D341Med (cell line): Measurements from ENCODE around the gene FHIT.
"Not testable (repeated sequence)": the region's sequence is repeated elsewhere in the genome, so short reads cannot be mapped to it uniquely, and the experiment has no call there.

Source experiments
- DNase-seq: peaks from one replicate; pipeline ENCODE4 v3.0.0; 2012; ENCODE audit warnings: low spot score

Gene FHIT

DNA sequence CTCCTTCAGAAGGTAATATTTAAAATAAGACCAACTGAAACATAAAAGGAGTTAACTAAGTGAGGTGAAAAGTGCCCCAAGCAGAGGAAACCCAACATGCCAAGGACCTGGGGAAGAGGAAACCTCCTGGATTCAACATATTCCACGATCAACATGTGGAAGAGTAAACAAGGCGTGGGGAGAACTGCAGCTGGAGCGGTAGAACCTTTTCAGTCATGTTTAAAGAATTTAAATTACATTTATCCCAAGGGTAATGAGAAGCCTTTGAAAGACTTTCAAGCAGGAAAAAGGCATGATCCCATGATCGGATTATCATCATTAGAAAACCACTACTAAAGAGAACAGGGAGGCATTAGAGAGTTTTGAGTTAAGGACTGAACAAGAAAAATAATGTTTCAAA lies 330.7 kb downstream of the FHIT start:
- DNase-seq: peak; percentile 24

DNA sequence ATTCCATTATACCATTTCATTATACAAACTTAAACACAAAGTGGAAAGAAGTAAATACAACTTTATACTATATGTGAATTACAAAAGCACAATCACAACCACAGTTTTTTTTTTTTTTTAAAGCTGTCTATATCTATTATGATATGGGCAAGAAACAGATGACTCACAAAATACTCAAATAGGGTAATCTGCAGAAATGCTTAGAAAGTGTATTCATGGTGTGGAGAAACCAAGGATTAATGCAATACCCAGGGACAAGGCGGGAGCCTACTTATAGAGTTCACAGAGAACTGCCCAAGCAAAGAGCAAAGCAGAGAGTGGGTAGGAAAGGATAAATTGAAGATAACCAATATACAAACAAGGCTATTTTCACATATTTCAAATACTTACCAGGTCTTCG lies 332.0 kb downstream of the FHIT start:
- DNase-seq: no peak

DNA sequence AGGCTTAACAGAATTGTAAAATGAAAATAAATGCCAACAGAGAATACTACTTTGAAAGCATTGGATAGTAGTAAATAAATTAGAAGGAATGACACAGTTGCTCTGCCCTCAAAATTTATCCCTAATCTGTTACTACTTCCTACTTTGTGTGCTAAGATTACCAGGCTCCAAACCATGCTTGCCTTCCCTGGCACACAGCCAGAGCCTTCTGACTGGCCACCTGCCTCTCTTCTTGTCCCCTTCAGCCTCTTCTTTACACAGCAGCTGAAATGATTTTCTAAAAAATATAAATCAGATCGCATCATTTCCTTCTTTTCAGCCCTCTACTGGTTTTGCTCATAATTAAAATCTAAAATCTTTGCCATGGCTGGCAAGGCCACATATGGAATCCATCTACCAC lies 334.1 kb downstream of the FHIT start:
- DNase-seq: peak; percentile 40

DNA sequence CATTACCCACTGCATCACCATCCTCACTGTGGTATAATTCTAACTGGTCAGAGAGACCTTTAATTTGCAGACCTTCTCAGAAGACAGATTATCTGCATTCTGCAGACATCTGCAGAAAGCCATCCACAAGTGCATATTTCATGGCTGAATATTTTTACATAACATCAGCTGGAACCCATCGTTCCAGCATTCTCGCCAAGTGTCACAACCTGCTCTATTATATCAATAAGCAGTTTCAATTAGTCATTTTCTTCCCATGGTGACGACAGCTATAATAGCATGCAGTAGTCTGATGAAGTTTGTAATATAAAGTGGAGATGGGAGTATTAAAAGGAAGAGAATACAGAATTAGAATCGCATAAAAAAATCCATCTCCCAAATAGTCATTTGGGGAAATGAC lies 334.7 kb downstream of the FHIT start:
- DNase-seq: no peak

DNA sequence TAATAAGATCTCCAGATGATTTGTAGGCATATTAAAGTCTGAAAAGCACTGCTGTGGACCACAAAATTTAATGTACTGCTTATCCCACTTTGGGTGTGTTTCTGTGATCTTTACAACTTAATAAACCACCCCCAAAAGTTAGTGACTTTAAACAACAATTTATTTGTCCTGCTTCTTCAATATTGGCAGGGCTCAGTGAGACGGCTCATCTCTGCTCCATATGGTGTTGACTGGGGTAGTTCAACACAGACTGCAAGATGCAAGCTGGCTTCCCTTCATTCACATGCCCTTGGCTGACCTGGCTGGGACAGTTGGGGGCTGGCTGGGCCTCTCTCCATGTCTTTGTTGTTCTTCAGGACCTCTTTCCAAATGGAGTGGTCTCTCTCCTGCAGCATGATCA lies 337.8 kb downstream of the FHIT start:
- no peak for DNase-seq

DNA sequence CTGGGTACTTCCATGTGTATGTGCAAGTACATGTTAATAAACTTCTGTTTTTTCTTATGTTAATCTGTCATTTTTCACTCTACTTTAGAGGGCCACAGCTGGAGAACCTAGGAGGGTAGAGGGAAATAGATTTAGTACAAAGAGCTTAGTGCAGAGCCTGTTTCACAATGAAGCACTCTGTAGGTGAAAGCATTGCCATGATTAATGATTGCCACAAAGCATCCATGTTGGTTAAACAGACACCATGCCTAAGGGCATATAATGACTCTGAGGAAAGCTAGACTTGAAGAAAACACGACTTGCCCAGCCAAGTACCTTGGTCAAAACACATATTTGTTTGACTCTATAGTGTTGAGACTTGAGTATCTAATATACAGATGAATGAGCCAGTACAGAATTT lies 338.4 kb downstream of the FHIT start:
- no peak for DNase-seq

DNA sequence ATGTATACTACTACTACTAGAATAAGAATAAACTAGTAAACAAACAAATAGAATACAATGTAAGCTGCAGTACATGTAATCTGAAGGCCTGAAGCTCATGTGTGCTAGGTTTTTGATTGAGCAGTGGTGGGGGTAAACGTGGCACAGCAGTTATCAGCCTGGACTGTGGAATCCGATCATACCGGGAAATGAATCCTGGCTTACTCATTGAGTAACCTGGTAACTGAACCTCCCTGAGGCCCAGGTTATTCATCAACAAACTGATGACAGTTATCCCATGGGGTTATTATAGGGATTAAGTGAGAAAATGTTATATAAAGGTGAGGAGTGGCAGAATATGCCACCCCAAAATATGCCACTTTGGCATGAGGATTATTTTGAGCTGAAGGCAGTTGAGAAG lies 339.1 kb downstream of the FHIT start:
- DNase-seq: no peak

DNA sequence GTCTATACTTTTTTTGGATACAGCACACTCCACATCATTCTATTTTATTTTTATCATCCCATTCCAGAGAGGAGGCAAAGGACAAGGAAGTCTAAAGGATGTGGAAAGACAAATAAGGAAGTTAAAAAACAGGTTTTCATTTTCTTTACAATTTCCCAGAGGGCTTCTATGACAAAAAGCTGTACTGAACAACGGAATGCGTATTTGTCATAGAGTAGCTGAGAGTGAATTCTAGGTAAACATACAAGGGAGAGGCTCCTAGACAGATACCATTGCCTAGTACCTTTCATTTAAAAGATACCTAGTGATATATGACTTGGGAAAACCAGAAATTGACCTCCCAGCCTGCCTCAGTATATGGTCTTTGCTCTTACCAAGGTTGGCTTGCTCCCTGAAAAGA lies 341.7 kb downstream of the FHIT start:
- DNase-seq: no peak

DNA sequence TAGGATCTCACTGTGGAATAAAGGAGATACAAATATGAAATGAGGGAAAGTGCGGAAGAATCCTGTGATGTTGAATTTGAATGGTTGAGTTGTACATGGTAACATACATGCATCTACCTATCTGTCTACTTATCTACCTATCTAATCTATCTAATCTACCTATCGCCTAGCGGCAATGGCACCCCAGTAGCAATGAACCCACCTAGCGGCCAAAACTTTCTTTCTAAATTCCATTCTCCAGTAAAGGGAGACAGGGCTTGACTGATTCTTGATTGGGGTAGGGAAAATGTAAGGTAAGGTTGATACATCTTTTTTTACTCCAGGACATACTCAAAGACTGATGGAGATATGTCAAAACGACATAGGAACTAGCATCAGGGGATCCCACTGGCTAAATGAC lies 345.0 kb downstream of the FHIT start:
- no peak for DNase-seq

DNA sequence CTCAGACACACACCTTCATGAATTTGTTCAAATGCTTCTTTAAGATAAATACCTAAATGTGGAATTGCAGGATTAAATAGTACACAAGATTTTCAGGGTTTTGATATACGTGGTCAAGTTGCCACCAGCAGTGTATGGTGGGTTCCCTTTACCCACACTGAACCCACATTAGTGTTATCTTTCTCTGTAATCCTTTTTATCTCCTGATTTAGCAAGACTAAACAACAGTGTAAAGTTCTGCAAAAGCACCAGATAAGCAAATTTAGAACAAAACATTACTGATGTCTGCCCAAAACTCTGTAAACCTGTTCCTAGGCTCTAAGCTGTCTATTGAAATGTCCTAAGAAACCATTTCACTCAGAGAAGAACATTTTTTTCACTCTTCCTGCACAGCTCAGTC lies 352.9 kb downstream of the FHIT start:
- no peak for DNase-seq

DNA sequence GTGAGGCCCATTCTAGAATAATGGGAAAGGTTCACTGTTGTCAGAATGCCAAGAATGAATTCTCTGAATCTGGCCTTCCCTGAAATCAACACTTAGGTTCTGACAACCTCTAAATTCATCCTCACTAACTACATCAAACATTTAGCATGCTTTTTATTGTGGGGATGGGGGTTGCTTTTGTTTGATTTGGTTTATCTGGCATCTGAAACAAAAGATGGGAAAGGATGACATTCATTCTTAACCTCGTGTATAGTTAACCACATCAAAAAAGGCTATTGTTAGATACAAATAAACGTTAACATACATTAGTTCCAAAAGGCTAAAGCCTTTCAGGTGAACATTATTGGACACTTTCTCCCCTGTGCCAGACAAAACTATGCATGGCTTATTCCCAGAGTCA lies 357.3 kb downstream of the FHIT start:
- no peak for DNase-seq

DNA sequence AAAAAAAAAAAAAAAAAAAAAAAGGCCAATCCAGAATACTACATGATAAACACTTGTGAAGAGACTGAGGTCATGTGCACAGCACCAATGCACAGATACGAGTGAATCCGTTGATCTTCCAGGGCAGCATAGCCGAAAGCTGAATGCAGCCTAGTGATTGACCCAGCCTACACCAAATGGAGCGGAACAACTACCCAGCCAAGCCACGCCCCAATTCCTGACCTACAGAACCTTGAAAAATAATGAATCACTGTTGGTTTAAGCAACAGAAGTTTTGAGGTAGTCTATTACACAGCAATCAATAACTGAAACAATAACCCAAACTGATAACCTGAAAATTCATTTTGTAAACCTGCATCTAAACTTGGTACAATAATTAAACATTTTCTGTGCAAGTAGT lies 361.0 kb downstream of the FHIT start:
- DNase-seq: no peak

DNA sequence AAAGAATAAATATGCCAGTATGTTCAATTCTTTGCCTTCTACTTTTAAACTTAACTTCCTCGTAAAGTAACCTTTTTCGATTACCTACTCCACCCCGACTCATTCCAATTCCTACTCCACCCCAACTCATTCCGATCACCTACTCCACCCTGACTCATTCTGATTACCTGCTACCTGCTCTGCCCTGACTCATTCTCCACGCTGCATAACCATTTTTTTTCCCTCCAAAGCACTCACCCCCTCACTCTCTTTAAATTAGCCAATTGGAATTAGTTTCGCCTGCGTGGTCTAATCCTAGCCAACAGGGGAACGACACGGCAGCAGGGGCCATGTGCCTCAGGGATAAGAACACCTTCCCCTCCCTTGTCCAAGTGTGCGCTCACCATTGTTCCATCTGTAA lies 362.3 kb downstream of the FHIT start:
- DNase-seq: not testable (repeated sequence)

DNA sequence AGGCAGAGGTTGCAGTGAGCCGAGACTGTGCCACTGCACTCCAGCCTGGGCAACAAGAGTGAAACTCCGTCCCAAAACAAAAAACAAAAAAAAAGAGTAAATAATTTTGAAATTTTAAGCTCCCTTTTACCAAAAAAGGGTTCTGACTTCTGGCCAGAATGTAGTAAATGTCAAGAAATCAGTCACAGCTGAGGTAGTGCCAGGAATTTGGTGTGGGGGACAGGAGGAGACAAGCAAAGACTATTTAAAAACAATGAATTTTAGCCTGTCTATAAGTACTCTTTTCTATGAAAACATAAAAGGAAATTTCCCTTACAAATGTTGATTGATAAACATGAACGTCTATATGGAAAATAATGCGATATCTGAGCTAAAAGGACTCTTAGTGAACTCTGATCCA lies 363.7 kb downstream of the FHIT start:
- DNase-seq: no peak

DNA sequence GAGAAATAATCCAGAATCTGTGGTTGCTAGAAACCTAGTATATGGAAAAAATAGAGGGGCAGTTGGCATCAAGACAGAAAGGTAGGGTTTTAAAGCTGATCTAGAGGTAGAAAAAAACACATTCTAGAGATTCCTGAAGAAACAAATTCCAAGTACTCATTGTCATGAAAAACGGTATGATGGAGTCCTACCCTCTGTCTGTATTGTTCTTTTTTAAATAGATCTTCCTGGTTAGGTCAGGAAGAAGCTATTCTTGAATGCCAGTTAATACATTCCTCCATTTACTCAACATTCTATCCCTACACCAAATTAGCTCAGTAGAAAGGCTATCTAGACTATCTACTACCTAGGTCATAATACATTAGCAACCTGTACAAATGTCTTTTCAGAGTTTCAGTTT lies 364.7 kb downstream of the FHIT start:
- no peak for DNase-seq

DNA sequence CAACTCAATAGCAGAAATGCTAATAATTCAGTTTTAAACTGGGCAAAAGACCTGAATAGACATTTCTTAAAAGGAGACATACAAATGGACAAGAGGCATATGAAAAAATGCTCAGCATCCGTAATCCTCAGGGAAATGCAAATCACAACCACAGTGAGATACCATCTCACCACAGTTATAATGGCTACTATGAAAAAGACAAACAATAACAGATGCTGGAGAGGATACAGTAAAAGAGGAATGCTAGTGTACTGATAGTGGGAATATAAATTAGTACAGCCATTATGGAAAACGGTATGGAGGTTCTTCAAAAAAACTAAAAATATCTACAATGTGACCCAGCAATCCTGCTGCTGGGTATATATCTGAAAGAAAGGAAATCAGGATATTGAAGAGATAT lies 367.2 kb downstream of the FHIT start:
- no peak for DNase-seq

DNA sequence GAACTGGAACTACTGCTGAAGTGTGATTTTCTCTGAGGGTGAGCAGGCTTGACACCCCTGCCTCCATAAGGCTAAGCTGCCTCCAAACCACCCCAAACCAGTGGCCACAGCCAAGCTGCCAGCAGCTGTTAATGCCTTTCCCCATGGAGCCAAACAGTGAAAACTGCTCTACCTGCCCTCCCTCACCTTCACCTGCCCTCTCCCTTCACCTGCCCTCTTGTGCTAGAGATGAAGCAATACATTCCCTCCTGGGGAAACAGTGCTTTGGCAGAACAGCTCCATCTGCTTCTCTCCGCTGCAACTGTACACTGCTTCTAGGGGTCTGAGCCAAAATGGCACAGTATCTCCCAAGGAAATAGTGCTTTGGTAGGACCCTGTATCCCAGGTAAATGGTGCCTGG lies 374.1 kb downstream of the FHIT start:
- DNase-seq: no peak

DNA sequence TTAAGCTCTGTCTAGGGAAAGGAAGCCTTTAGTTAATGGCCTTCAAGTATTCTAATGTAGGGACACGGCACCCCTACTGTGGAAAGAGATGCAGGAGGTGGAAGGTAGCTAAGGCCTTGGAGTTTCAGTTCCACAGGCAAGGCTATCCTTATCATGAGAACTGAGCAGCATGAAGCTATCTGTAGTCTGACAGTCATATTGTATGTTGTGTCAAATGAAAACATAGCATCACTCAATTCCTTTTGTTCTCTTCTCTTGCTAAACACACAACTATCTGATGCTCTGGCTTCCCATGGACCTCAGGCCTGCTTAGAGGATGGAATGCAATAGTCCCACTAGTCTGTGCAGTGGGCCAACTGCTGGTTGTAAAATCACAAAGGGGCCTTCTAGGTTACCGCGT lies 380.9 kb downstream of the FHIT start:
- no peak for DNase-seq

DNA sequence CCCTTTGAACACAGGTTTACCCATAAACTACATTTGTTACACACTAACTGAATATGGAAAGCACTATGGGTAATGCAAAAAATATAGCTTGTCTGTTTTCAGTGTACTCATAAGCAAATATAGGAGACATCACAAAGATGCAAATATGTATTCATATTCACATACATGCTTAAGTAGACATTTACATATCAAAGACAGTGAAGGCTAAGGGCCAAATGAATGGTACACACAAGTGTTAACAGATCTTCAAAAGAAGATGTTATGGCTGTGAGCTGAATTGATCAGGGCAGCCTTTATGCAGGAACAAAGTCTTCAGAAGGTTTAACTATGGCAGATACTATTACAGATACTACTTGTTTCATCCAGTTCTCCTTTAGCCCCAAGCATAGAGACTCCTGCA lies 384.1 kb downstream of the FHIT start:
- no peak for DNase-seq

DNA sequence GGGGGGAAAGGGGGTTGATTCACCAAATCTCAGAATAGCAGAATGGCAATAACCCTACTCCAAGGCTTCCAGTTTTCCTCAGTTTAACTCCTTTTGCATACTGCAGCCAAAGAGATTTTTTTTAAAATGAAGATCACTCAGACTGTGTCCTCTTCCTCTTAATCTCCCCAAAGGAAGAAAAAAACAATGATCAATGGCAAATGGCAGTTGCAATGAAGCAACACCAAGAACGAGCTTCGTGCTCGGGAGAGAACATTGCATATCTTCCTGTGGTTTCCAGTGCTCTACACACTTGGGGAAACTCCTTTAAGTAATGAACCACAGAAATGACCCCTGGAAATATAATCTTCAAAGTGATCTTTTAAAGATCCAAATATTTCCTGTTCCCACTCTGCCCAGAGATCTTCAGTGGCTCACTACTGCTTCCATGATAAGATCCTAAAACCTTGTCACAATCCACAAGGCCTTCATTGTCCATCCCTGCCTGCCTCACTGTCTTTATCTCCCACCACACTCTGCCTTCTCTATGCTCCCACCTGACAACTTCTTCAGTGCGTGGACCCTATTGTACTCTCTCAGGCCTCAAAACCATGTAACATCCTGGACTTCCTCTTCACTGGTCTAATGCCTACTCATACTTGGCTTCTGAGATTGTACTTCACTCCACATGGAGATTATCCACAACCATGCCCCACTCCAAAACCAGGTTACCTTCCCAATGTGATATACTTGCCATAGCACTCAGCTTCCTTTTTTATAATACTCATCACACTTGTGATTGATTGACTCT lies 394.8 kb downstream of the FHIT start:
- DNase-seq: no peak

DNA sequence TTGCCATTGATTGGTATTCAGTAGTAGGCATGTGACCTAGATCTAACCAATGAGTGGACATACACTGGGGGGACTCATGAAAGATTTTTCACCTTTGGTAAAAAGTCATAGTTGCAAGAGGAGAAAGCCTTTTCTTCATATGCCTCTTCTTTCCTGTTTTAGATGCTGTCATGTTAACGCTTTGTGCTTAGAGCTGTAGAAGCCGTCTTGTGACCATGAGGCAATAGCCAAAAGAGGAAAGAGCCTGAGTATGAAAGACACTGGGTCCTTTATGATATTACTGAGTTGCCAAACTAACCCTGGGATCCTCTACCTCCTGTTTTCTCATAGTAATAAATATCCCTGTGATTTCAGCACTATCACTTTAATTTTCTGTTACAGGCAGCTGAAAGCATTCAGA lies 396.0 kb downstream of the FHIT start:
- no peak for DNase-seq

DNA sequence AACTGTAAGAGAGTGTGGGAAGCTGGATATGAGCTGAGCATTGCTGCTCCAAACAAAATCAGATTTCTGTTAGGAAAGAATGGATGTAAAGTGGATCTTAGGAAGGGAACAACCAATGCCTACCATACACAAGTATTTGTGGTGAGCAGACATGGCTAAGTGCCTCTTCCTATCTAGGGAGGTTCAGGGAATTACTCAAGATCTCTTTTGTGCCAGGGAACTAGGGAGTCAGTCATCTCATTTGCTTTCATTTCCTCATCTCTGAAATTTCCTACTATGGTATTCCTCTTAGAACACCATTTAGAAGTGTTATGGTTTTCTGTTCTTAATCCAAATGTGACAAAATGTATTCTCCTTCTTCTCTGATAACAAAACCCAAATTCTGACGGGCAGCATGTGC lies 396.5 kb downstream of the FHIT start:
- no peak for DNase-seq

DNA sequence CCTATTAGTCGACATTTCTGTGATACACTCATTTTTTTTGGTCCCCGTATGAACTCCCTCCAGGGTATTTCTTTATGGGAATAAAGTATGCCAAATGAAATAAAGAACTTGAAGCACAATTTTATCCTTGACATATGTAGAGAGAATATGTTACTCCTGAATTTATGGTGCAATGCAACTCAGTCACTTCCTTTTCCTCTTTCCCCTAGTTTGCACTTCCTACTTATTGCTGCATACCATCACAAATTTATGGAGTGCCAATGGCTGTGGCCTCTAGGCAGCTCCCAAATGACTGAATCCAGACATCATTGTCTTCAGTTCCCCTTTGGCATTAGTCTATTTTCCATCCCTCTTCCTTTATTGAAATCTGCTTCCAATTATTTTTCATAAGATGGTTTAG lies 403.5 kb downstream of the FHIT start:
- DNase-seq: no peak

DNA sequence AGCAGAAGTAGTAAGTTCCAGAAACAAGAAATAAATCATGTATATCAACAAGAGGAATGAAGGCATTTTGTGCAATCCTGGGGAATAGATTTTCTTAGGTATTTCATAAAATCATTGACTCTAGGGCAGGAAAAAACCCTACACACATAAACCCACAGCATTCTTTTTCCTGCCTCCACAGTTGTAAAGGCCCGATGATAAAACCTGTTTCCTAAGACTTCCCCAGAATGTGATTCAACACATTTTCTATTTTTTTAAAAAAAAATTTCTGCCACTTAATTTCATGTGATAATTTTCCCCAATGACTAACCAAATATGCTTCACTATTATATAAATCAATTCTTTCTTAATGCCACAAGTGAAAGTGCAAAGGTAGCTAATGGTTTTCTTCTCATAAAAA lies 407.0 kb downstream of the FHIT start:
- DNase-seq: no peak

DNA sequence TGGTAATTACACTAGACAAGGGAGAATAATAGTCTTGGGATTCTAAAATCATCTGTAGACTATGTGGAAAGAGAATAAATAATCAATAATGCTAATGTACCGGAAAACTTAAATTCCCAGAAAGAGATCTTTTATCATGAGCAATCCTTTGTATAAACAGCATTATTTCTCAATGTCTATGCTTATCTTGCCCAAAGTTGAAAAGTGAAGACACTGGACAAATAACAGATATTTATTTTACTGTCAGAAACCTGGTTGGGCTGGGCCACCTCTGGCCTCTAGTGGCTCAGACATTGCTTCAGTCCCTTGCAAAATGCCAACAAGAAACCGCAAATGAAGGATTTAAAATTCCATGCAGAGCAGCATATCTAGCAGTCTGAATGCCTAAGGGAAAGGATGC lies 409.9 kb downstream of the FHIT start:
- no peak for DNase-seq
